Measurements from ENCODE around the gene LRRC28.

DNA sequence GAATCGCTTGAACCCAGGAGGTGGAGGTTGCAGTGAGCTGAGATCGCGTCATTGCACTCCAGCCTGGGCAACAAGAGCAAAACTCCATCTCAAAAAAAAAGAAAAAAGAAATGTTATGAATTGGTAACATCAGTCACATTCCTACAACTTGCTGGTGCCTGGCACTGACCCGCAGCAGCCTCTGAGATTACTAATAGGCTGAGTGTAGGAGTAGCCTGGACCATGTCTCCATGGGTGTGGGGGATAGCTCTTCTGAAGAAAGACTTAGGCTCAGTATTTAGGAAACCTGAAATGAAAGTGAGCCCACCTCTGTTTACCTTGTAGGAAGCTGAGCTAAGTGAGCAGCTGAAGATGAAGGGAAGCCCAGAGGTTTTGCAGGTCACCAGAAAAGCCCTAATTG is 148.3 kb downstream of the LRRC28 start:
- TF ChIP-seq, protein P1, sequence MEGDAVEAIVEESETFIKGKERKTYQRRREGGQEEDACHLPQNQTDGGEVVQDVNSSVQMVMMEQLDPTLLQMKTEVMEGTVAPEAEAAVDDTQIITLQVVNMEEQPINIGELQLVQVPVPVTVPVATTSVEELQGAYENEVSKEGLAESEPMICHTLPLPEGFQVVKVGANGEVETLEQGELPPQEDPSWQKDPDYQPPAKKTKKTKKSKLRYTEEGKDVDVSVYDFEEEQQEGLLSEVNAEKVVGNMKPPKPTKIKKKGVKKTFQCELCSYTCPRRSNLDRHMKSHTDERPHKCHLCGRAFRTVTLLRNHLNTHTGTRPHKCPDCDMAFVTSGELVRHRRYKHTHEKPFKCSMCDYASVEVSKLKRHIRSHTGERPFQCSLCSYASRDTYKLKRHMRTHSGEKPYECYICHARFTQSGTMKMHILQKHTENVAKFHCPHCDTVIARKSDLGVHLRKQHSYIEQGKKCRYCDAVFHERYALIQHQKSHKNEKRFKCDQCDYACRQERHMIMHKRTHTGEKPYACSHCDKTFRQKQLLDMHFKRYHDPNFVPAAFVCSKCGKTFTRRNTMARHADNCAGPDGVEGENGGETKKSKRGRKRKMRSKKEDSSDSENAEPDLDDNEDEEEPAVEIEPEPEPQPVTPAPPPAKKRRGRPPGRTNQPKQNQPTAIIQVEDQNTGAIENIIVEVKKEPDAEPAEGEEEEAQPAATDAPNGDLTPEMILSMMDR (IDR thresholded peaks at IDR 0.05; ENCODE audit: insufficient read depth, low read length), result no peak
- no peak for TF ChIP-seq POLR2AphosphoS5 (IDR thresholded peaks at IDR 0.05; ENCODE audit: low read depth)
